Stimulated activated CD8-positive, alpha-beta memory T cell treated with anti-CD3 and anti-CD28 coated beads, Interleukin-4, amount 100 ng/mL, for 24 hours (primary cell): Measurements from ENCODE around the gene MAFG.

Experiments
- DNase-seq: peaks from one replicate; pipeline ENCODE4 v3.0.0-alpha.2; 2020; ENCODE audit warnings: low read depth

Gene MAFG

DNA sequence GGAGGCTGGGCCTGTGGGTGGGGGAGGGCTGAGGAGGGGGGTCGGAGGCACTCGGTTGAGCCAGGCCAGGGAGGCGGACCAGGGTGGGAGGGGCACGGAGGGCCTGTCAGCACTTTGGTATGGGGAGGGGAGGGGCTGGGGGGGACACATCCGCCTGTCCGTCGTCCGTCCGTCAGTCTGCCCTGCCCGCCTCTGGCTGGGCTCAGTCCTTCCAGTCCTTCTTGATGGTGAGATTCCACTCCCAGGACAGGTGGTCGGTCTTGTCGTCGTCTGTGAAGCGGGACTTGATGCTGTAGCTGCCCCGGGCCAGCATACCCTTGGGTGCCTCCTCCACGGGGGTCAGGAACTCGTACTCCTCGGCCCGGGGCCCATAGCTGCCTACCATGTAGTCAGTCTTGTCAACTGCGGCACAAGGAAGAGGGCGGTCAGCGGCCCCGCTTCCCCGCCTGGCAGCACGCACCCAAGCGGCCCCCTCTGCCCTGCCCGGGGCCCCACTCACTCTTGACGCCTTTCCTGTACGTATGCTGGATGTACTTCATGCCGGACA lies 58.8 kb downstream of the MAFG start:
- no peak for DNase-seq
